ENCODE results near the gene NAT14.

DNA sequence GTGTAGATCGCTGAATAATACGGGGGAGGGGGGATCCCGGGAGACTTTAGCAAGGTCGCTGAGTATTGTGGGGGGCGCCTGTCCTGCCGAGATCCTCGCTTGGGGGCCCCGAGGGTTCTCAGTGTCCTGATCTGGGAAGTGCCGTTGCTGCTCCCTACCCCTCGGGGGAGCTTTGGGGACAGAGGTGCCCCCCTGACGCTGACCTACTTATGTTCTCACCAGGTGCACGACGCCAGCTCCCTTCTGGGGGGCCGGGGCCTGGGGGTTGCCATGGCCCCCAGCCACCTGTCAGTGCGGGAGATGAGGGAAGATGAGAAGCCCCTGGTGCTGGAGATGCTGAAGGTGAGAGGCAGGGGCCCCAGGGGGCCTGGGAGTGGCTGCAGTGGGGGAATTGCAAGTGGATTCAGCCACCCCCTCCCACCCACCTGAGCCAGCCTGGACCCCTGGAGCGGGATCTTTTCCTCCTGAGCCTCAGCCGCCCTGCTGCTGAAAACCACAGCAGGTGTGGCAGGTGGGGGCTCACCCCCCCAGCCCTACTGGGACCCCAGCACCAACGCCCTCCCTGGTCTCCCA lies 537 bp downstream of the NAT14 start:
- no peak for TF ChIP-seq POLR2A (IDR thresholded peaks at IDR 0.05)
- TF ChIP-seq, protein P1, sequence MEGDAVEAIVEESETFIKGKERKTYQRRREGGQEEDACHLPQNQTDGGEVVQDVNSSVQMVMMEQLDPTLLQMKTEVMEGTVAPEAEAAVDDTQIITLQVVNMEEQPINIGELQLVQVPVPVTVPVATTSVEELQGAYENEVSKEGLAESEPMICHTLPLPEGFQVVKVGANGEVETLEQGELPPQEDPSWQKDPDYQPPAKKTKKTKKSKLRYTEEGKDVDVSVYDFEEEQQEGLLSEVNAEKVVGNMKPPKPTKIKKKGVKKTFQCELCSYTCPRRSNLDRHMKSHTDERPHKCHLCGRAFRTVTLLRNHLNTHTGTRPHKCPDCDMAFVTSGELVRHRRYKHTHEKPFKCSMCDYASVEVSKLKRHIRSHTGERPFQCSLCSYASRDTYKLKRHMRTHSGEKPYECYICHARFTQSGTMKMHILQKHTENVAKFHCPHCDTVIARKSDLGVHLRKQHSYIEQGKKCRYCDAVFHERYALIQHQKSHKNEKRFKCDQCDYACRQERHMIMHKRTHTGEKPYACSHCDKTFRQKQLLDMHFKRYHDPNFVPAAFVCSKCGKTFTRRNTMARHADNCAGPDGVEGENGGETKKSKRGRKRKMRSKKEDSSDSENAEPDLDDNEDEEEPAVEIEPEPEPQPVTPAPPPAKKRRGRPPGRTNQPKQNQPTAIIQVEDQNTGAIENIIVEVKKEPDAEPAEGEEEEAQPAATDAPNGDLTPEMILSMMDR (IDR thresholded peaks at IDR 0.05): no peak
